Measurements from ENCODE around the gene ENTPD8.

ENTPD8 gene

GRCh38 chr9:137445930-137446431 is 4.8 kb upstream of the ENTPD8 start:
- no peak for DNase-seq

DNA sequence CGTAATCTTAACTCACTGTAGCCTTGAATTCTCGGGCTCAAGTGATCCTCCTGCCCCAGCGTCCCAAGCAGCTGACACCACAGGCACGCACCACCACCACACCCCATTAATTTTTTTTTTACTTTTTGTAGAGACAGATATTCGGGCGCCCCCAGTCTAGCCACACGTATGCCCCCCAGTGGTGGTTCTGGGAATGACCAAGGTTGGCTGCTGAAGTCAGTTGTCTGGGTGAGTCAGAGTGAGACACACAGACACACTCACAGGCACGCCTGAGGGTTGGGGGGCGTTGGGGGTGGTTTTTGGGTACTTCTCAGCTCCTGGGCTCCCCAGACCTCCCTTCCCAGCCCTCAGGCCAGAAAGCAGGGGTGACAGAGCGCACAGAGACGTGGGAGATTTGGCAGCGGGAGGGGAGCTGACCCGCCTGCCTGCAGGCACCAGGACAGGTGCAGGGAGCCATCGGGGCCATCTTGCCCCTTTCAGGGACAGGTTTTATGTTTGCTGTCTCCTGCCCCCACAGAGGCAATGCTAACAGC is 4.2 kb upstream of the ENTPD8 start:
- DNase-seq: peak; percentile 57

DNA sequence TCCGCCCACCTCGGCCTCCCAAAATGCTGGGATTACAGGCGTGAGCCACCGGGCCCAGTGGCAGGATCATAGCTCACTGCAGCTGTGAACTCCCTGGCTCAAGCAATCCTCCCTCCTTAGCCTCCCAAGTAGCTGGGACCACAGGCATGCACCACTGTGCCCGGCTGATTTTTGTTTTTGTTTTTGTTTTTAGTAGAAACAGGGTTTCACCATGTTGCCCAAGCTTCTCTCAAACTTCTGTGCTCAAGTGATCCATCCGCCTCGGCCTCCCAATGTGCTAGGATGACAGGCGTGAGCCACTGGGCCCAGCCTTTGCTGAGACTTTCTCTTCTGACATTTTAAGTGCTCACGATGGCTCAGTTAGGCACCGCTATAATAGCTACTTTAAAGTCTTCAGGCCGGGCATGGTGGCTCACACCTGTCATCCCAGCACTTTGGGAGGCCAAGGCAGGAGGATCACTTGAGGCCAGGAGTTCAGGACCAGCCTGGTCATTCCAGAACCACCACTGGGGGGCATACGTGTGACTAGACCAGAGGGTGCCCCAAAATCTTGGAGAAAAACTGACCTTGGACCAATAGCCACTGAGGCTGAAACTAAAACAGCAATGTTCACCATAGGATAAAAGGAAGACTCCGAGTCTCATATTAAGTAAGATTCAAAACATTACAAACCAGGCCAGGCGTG is 3.1 kb upstream of the ENTPD8 start:
- no peak for DNase-seq

- DNase-seq: no peak
Observed at GRCh38 chr9:137441935-137442321, 771 bp upstream of the ENTPD8 start.

- no peak for DNase-seq
Observed at GRCh38 chr9:137439158-137439714, 1.9 kb downstream of the ENTPD8 start.

- no peak for DNase-seq
Observed at GRCh38 chr9:137438591-137439157, 2.5 kb downstream of the ENTPD8 start.

- DNase-seq: no peak
Observed at GRCh38 chr9:137437691-137438590, 3.2 kb downstream of the ENTPD8 start.

GRCh38 chr9:137436761-137437600 is 4.2 kb downstream of the ENTPD8 start:
- no peak for DNase-seq

DNA sequence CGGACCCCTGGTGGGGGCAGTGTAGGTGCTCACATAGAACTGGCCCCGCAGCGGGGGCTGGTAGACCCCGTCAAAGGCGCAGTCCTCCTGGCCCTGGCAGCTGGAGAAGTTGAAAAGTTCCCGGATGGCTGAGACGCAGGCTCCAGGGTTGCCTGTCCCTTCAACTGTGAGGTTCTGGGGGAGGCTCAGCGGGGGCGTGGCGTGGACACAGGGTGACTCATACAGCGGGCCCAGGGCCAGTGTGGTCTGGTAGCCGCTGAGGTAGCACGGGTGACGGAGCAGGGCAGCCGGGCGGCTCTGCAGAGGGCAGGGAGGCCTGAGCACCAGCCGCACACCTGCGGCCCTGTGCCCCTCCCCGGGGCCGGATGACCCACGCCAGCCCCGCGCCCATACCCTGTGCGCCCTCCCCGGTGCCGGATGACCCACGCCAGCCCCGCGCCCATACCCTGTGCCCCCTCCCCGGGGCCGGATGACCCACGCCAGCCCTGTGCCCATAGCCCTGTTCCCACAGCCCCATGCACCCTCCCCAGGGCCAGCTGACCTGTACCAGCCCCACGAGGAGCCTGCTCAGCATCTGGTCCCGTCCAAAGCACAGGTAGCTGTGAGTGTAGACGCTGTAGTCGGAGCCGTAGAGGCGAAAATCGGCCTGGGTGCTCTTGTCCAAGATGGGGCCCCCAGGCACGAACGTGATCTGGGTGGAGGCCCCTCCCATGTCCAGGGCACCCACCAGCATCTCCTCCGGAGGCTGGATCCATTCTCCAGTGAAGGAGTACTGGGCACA is 5.0 kb downstream of the ENTPD8 start:
- DNase-seq: peak; percentile 94

- no peak for DNase-seq
Observed at GRCh38 chr9:137435381-137435891, 5.7 kb downstream of the ENTPD8 start.

DNA sequence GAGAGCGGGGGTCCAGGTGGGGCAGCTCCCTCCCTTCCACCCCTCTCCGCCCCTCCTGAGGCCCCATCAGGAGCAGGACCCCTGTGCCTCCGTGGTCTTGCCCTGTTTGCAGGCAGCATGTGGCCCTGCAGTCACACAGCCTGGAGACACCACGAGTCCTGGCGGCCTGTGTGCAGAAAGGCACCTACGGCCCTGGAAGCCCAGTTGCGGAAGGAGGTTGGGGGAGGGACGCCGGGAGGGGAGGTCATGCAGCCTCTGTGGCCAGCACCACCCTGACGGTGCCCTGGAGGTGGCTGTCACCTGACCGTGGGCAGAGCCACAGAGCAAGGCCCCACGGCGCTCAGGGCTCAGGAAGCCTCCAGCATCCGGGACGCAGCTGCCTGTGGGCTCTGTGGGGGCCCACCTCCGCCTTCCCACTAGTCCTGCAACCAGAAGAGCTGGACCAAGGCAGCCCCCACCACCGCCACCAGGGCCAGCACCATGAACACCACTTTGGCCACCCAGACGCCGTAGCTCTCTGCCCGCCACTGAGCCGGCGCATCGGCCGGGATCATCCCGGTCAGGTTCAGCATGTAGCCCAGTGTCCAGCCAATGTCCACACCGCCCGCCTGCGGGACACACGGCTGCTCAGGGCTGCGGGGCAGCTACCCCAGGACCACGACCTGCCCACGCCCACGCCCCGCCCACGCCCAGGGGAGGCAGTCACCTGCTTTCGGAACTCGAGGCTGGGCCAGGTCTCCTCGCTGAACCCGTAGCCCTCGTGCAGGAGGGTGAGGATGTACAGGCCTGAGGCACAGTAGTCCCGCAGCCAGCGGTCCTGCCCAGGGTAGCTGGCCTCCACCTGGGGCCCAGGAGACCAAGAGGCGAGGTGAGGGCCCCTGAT is 6.4 kb downstream of the ENTPD8 start:
- no peak for DNase-seq

GRCh38 chr9:137433916-137434431 is 7.2 kb downstream of the ENTPD8 start:
- DNase-seq: no peak

DNA sequence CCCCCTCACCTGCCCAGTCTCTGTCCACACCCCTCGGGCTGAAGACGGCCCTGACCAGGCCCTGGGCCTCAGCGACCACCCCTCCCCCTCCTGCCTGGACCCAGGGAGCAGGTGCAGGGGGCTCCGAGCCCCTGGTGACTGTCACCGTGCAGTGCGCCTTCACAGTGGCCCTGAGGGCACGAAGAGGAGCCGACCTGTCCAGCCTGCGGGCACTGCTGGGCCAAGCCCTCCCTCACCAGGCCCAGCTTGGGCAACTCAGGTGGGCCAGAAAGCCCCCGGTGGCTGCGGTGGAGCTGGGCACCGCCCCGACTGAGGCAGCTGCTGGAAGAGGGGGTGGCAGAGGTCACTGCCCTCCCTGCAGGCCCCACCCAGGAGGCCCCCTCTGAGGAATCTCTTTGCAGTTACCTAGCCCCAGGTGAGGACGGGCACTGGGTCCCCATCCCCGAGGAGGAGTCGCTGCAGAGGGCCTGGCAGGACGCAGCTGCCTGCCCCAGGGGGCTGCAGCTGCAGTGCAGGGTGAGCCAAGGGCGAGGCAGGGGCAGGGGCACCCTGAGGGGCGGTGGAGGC is 7.7 kb downstream of the ENTPD8 start:
- DNase-seq: no peak

DNA sequence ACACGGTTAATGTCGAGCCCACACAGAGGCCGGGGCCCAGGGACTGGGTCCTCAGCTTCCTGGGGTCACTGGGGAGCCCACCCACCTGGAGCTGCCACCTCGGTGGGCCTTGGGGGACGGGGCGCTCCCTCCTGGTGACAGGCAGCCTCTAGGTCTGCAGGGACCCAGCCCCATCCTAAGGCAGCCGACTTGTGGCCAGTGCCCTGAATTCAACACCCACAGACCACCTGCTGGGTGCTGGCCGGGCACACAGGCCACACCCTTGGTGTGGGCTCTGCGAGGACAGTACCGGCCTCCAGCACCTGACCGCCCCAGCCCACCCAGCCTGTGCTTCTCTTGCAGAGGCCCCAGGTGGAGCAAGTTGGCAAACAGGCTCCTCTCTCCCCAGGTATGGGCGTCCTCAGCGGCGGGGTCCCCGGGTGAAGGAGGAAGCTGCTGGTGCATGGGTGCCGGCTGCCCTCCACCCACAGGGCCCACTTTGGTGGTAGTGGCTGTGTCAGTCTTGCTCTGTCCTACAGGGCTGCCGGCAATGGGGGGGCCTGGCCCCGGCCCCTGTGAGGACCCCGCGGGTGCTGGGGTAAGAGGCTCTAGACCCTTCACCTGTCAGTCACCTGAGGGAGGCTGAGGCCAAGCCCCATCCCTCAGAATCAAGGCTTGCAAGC is 8.3 kb downstream of the ENTPD8 start:
- no peak for DNase-seq

- DNase-seq: no peak
Observed at GRCh38 chr9:137431416-137431931, 9.7 kb downstream of the ENTPD8 start.

GRCh38 chr9:137430723-137431415 is 10.3 kb downstream of the ENTPD8 start:
- no peak for DNase-seq

DNA sequence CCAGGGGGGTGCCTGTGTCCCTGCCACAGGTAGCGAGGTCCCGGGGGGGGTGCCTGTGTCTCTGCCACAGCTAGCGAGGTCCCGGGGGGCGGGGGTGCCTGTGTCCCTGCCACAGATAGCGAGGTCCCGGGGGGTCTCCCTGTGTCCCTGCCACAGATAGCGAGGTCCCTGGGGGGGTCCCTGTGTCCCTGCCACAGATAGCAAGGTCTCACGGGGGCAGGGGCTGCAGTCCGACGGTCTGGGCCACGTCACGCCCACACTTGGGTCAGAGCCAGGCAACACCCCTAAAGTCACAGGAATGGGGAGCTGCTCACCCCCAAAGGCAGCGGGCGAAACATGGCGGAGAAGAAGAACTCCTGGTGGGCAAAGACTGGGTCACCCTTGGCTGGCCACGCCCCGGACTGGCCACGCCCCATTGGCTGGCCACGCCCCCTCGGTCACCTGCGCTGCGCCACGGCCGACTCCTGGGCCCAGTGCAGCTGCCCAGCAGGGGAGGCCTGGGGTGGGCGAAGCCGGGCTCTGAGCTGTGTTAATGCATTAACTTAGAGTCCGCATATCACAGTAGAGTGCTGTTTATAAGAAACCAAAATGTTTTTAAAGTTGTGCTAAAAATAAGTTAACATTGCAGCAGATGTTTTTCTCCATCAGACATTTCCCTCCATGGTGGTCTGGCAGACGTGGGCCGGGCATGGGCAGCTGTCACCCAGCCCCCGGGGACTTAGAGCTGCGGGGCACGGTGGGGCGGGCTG is 11.0 kb downstream of the ENTPD8 start:
- no peak for DNase-seq
